ENCODE measurements around the gene CTNNBL1.
"Not testable (repeated sequence)": the region's sequence is repeated elsewhere in the genome, so short reads cannot be mapped to it uniquely, and the experiment has no call there.

Gene CTNNBL1

DNA sequence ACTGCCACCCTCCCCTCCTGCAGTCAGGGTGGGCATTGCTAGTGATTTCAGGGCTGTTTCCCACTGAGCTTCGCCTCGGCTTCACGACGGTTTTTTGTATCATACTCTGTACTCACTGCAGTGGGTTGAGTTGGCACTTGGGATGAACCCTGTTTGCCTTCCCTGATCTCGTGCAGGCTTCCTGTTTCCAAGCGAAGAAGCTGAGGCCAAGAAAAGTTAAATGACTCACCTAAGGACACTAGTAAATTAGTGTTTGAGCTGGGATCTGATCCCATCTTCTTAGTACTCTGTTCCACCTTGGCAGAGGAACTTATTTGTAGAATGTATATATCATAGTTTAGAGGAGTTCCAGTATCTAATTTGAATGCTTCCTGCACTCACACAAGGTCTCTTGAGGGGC lies 158.8 kb downstream of the CTNNBL1 start:
- DNase-seq (ENCODE audit: low read depth), result no peak

DNA sequence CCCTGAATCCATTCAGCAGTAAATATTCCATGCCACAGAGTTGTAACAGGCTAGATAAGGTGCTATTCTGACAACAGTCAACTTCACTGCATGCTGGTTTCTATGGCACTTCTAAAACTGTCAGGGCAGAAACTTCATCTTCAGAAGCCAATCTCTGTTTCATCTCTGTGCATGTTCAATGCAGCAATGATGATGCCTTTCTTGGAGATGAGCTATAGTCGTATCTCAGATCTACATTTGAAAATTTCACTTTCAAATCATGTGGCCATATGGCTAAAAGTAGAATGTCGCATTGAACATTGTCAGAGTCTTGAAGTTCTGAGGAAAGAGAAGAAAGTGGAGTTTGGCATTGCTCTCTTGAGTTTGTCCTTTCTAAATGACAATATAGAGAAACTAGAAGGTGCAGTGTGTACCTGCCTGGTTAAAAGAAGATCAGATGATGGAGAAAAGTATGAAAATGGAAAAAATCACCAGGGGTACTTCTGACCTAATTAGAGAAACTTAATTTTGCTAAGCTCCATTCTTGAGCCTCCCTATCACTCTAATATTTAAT lies 160.1 kb downstream of the CTNNBL1 start:
- DNase-seq (ENCODE audit: low read depth), result no peak

DNA sequence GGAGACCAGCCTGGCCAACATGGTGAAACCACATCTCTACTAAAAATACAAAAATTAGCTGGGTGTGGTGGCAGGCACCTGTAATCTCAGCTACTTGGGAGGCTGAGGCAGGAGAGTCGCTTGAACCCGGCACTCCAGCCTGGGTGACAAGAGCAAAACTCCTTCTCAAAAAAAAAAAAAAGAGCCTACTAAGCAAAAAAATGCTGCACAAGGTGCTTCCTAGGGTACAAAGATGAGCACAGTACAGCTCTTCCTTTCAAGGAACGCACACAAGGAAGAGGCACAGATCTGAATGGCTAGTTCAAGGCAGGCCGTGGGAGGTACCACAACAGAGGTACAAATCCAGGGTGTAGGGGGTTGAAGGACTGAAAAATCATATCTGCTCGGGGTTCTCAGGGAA lies 162.2 kb downstream of the CTNNBL1 start:
- not testable (repeated sequence) for DNase-seq (ENCODE audit: low read depth)

DNA sequence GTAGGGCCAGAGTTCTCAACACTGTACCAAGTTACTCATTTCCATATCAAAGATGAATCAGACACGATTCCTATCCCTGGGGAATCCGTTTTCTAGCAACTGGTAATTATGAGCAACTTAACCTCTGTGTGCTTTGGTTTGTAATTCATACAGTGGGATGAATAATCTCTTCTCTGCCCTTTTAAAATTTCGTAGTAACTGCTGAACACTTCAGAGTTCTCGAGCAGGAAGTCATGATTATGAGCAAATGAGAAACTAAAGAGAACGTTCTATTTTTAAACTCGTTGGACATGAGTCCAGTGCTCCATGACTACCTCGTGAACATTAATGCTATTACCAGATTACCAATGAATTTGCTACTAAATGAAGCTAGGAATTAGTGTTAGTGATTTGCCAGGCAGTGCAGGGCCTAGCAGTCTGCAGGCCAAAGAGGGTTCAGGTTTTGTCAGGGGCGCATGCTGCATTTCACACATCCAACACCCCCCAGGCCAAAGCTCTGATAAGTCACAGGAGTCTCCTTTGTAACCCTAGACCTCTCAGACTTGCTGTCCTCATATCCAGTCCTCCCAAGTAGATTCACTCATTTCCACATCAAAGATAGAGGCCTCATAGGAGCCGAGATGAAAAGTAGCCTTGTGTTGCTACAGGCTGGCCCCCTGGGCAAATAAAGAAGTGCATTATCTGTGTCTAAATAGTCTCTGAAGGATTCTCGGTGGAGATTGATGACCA lies 163.3 kb downstream of the CTNNBL1 start:
- no peak for DNase-seq (ENCODE audit: low read depth)

DNA sequence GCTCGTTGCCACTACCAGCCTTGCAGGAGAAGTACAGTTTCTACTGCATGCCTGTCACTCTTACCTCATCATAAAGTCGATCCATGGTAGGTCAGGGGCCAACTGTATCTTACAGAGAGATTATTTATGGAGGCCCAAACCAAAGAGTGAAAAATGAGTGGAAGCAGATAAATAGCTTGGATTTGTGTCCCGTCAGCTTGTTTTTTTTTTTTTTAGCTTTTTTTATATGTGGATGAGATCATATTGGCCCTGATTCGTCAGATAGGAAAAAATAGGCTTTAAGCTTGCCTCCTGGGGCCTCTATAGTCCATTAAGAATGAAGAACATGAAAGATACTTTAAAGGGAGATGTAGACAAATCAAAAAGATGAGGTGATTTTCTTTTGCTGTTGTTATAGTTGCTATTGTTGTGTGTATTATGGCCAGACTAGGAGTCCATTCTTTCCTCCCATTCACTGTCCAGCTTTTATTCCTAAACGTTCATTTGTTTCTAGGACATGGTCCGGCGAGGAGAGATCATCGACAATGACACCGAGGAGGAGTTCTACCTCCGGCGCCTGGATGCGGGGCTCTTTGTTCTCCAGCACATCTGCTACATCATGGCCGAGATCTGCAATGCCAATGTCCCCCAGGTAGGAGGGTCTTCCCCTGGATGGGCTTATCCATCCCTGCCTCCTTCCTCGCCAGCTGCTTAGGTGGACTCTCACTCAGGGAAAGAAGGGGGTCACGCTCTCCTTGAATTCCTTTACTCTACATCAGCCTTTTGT lies 165.8 kb downstream of the CTNNBL1 start:
- DNase-seq (ENCODE audit: low read depth), result no peak

DNA sequence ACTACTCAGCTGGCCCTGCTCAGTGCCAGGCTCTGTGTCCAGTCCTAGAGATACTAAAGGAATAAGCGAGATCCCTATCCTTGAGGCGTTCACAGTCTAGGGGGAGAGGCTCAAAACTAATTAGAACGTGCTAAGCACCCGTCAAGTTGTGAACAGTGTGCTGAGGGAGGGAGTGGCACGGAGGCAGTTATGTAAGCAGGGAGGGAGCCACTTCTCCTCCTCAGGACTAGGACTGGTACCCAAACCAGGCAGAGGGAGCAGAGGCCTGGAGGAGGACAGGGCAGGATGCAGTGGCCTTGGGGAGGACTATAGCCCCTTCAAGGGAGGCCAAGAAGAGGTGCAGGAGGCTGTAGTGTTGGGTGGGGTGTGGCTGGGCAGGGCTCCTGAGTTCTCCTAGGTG lies 169.5 kb downstream of the CTNNBL1 start:
- DNase-seq (ENCODE audit: low read depth), result no peak

DNA sequence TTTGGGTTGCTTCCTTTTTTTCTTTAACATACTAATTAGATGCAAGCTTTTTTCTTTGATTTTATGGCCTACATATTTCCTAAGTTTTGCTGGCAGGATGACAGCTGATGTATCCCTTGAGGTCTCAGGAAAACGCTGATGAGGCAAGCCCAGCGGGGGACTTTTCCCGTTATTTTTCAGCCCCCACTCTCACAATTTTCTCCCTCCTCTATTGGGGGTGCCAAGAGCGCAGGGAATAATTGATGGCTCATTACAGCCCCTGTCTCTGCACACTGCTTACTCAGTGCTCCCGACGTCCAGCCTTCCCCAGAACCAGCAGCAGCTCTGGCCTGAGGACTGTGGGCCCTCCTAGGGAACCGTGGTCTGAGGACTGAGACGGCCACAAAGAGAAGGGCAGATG lies 170.5 kb downstream of the CTNNBL1 start:
- DNase-seq (ENCODE audit: low read depth), result no peak

DNA sequence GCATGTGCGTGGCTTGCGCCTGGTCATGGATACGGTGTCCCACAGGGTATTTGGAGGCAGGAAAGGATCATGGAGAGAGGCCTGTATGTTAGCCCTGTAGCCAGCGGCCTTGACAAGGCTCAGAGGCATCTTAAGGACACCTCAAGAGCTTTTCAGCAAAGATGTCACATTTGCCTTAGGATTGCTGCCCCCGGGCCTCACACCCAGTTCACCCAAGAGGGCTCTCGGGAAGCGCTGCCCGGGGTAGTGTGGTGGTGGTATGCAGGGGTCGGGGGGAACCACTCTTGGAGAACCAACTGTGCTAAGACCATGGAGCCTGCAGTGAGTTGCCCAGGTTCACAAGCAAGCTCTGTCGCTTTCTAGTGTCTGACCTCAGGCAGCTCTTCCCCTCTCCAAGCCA lies 172.2 kb downstream of the CTNNBL1 start:
- no peak for DNase-seq (ENCODE audit: low read depth)

DNA sequence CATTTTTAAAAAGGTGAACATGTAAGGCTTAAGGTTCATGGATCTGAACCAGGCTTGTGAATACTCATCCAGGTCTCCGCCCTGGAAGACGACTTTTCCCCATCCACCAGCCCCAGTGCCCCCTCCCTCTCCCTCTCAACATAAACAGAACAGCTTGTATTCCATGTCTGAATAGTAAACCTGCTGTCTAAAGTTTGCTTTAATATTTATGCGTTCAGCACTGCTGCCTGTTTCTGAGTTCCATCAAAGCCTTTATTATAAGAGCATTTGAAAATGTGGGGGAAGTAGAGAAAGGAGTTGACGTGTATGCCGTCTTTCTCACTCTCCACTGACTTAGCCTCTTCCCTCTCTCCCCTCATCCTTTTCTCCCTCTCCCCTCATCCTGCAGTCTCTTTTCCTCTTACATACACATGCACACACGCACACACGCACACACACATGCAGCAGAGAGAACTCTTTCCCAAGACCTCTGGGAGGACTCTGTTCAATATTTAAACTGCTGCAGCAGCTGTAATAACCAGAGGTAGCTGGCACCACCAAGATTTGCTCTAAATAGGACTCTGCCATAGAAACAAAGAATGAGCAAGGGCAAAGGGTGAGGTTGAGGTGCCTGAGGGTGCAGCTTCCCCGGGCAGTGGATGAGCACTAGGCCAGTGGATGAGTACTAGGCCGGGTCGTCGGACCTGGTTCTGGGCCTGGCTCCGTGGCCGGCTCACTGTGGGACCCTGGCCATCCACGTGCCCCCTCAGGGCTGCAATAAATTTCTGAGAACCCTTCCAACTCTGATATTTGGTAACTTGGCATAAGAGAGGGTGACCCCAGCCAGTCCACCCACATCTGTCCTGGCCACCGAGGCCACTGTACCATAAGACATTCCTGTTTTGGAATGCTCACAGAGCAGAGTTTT lies 173.7 kb downstream of the CTNNBL1 start:
- DNase-seq (ENCODE audit: low read depth), result no peak

DNA sequence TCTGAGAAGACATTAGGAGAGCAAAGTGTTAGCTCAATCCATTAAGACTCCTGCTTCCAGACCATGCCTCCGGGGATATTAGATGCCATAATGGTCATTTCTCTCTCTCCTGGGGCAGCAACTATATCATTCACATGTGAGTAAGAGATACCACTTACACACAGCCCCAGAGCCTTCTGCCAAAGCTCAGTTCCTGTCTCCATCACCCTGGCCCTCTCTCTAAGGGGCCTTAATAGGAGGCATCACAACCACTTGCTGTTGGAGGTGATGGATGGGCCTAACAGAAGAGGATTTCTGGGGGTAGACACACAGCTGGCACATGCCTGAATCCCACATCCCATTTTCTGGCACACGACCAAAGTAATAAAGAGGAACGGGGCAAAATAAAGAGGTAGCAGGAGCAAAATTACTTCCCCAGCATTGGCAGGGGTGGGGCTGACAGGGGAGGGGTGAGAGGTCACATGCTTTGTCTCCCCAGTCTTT lies 175.1 kb downstream of the CTNNBL1 start:
- DNase-seq (ENCODE audit: low read depth), result no peak

DNA sequence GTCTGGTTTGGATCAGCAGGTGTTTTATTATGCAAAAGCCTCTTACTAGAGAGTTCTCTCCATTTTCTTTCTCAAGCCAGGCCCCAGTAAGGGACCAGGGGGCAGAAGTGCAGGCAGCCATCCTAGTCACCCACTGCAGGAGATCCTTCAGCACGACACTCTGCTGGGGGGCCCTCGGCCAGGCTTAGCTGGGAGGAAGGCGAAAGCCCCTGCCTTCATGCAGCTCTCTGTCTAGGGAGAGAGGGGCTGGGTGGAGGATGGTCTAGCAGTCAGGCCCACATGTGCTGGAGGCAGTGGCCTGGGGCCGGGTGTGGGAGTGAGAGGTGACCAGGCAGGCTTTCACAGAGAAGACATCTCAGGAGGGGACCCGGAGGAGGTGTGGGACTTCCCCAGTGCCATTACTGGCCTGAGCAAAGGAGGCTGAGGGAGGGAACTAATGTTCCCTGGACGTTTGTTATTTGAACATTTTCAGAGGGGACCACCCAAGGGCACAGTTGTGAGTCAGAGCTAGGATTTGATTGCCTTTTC lies 175.6 kb downstream of the CTNNBL1 start:
- no peak for DNase-seq (ENCODE audit: low read depth)

DNA sequence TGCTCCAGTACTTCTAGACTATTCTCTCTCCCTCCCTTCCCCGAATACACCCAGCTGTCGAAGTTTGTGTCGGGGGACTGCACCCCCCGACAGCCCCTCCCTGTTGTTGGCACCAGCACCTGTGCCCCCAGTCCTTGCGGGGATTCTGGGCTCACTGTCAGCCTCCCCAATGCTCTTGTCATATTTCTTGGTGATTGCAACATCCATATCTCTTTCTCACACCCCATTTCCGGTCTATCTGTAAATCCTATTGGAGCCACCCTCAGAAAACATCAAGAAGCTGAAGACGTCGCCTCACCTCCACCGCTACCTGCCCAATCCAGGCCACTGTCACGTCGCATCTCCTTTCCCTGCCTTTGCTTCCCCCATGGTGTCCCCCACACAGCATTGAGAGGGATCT lies 176.5 kb downstream of the CTNNBL1 start:
- DNase-seq (ENCODE audit: low read depth), result no peak

DNA sequence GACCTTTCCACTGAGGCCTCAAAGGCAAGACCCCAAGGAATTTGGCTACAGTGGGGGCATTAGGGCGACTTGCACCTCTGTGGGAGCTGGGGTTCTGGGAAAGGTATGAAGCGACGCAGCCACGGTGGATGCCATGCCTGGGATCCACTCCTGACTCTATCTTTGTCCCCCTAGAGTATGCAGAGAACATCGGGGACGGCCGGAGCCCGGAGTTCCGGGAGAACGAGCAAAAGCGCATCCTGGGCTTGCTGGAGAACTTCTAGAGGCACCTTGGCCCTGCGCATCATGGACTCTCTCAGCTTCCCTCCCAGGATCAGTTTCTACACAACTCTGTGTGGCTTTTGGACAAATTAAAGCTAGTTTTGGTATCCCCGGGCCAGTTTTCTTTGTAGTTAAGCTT lies 177.9 kb downstream of the CTNNBL1 start:
- DNase-seq (ENCODE audit: low read depth), result no peak

DNA sequence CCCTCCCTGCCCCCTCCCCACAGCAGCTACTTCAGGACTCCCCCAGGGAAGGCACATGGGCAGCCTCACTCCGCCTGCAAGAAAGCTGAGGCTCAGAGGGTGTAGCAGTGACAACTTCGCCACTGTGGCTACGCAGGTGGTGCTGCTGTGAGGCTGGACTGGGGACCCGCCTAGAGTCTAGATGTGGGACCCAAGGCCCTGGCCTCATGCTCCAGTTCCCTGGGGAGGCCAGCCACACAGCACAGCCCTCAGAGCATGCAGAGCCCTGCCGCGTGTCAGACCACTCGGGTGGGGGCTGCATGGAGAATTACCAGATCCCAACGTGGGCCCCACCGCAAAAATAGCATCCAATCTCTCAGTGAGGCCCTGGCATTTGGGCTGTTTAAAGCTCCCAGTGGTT lies 178.3 kb downstream of the CTNNBL1 start:
- no peak for DNase-seq (ENCODE audit: low read depth)

DNA sequence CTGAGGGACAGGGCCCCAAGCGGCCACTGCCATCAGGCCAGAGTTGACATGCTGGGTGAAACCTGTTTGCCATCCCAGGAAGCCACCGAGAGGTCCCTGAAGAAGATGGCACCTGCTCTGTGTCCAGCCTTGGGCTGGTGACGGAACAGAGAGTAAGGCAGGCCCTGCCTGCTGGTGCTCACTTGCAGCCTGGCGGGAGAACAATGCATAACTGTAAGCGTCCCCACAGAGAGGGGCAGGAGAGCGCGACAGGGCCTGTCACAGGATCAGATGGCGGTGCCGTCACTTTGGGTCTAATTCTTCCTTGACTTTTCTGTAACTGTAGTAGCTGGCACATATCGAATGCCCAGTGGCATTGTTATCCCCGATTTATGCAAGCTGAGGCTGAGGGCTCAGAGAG lies 180.1 kb downstream of the CTNNBL1 start:
- no peak for DNase-seq (ENCODE audit: low read depth)

DNA sequence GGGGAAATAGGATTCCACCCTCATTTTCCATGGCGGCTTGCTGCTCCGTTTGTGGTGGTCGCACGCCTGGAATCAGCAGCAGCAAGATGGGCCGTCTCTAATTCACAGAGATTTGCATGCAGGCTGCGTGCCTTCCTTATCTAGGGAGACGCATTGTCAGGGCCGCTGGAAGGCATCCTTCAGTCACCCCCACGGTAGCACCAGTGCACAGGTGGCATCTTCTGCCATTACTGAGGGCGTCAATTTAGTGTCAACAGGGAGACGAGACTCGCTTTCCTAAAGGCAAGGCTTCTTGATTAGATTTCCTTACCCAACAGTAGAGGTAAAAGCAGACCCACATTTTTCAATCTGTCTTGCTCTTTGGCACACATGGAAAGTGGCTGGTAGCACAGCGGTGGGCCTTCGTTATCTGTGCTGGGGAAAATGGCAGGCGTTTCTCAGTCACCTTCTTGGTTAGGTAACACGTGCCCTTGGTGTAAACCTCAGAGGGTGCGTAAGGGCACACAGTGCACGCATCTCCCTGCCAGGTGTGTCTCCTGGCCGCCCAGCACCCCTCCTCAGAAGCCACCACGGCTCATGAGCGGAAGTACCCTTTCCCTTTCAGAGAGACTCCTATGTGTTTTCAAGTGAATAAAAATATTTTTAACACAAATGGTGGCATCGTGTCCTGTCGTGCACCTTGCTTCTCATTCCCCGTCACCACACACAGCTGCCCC lies 181.8 kb downstream of the CTNNBL1 start:
- DNase-seq (ENCODE audit: low read depth), result no peak

DNA sequence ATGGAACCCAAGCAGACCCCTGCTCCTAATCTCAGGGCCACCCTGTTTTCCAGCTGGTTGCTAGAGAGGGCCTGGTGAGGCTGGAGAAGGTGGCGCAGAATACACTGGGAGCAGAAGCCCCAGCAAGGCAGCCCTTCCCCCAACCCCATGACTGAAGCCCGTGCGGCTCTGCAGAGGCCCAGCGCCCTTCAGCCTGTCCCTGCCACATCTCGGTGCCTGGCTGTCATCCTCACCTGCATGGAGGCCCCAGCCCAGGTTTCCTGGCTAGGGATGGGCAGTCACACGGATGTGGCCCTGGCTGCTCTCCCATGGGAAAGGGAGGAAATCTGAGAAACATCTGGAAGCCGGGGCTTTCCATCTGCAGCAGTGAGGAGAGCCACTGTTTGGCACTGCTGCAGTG lies 183.0 kb downstream of the CTNNBL1 start:
- no peak for DNase-seq (ENCODE audit: low read depth)

DNA sequence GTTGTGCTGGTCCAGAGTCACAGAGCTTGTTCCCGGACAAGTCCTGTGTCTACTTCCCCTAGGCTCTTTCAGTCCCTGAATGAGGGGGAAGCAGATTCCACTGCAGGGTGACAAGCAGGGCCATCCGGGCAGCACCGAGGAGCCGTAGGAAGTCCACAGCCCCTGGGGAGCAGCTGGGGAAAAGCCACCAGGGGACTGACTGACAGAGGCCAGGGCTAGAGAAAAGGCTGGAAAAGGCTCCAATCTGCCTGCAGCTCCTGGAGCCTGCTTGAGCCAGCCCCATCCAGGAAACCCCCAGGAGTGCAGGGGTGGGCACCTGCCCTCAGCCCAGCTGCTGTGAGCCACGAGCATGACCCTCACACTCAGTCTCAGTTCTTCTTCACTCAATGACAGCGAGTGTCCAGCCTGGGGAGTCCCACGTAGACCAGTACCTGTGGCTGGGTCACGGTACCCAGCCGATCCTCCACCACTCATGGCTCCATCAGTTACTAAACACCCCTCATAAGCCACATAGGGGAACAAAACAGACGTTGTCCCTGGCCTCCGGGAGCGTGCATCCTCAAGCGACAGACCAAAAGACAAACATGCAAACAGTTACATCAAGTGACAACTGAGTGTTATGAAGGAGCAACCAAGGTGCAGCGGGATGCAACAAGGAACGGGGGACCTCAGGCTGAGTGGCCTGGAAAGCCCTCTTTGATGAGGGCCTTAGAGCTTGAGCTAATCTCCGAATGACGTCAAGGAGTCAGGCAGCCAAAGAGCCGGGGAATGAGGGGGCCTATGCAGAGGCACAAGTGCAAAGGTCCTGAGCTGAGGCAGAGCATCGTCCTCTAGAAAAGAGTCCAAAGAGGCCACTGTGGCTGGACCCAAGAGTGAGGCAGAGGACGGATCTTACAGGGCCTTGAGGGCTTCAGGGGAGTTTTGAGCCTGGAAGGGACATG lies 184.3 kb downstream of the CTNNBL1 start:
- DNase-seq (ENCODE audit: low read depth), result no peak

DNA sequence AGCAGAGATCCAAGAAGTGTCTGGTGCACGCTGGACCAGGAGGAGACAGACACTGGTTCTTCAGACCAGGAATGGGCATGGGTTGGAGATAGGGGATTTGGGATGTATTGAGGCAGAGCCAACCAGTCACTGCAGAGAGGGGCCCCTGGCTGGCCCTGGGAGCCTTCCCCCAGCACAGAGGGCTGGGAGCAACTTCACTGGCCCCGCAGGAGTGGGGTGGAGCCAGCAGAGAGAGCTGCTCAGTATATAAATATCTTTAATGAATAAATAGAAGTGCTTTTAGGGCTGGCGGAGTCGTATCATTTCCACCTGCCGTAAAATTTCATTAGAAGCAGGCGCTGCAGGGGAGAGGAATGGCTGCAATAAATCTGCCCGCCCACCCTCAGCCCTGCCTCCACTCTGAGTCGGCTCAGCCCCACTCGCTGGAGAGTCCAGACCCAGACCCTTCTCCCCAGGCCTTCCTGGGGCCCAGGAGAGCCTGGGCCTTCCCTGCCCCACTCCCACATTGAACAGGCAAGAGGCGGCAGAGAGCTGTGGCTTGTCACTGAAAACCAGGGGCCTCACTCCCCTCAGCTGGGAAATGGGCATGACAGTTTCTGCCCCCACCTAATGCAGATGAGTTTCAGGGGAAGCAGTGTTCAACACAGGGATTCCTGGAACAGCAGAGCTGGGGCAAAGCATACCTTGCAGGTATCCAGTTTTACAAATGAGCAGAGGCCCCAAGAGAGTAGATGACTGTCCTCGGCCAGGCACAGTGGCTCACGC lies 185.2 kb downstream of the CTNNBL1 start:
- no peak for DNase-seq (ENCODE audit: low read depth)

Data from T-helper 22 cell (primary cell).